HepG2 (cell line): ENCODE data around the gene TNP2. TPM values are rescaled to one million over a fixed set of nuclear protein-coding genes. Genes with fewer than 3 reads are reported as not detected.

Experiments used
- ATAC-seq: fragments of 200-7000 bp; cut with Tn5 transposase; 3 replicates; pipeline ENCODE4 v1.9.1; 2020; ENCODE audit warnings: mild to moderate bottlenecking, moderate library complexity
- BruUV-seq: library from RNA; stranded (reverse); fragments of 400-500 nt; replicated peaks from 2 replicates; lab custom pipeline; 2021; lab: Mats Ljungman, UMichigan
- CTCF ChIA-PET: fragments of 300-600 bp; formaldehyde crosslinking; extraction: SDS; loops from one replicate; lab custom pipeline; 2021; ENCODE audit warnings: low total read pairs, inconsistent platforms, low intra/inter-chr PET ratio; lab: Yijun Ruan, JAX
- POLR2A ChIA-PET: fragments of 350-600 bp; sonication (Branson Sonifier 250); formaldehyde crosslinking; loops from one replicate; lab custom pipeline; 2020; ENCODE audit warnings: antibody characterized with exemption, inconsistent platforms; lab: Yijun Ruan, JAX
- DNase-seq: peaks from one replicate; pipeline ENCODE4 v3.0.0-alpha.2; 2015; ENCODE audit warnings: low spot score
- FAIRE-seq: peaks from 3 replicates; lab custom pipeline; 2011; peaks lifted over from hg19 to GRCh38; lab: Jason Lieb, UNC
- H2AFZ ChIP-seq: one replicate; pipeline ENCODE4 v1.6.1; 2011; ENCODE audit warnings: low read length, inconsistent platforms
- H3K27ac ChIP-seq: fragments of 300-600 bp; 3 replicates; pipeline ENCODE4 v1.8.0; 2011; ENCODE audit warnings: mixed run types, mild to moderate bottlenecking, mixed read lengths, low read length, inconsistent platforms; ENCODE audit not compliant: insufficient read depth; ENCODE audit errors: extremely low read length
- H3K27me3 ChIP-seq, 2 experiments: fragments of 200-600 bp in 1 of 2; 2 replicates in 1 of 2; 3 replicates in 1 of 2; pipeline versions ENCODE4 v1.6.0 to v1.8.0; 2011; ENCODE audit warnings: low read length in 2 of 2, mild to moderate bottlenecking in 2 of 2, moderate library complexity in 2 of 2, inconsistent platforms in 1 of 2; ENCODE audit not compliant: insufficient read depth in 2 of 2, control insufficient read depth in 1 of 2
- H3K36me3 ChIP-seq, 2 experiments: fragments of 200-600 bp in 1 of 2; replicated peaks in 1 of 2; 2 replicates in 1 of 2; 3 replicates in 1 of 2; pipeline versions ENCODE4 v1.5.1 to v1.8.0; 2011; ENCODE audit warnings: low read length in 2 of 2, inconsistent platforms in 1 of 2; ENCODE audit not compliant: insufficient read depth in 2 of 2, control insufficient read depth in 1 of 2
- H3K4me1 ChIP-seq: 2 replicates; pipeline ENCODE4 v1.5.1; 2012; ENCODE audit warnings: low read length, inconsistent platforms; ENCODE audit not compliant: insufficient read depth
- H3K4me2 ChIP-seq: 2 replicates; pipeline ENCODE4 v1.6.0; 2011; ENCODE audit warnings: low read depth, low read length, inconsistent platforms
- H3K4me3 ChIP-seq, 3 experiments: fragments of 200-600 bp in 1 of 3; sonication (generic), shearing (Covaris generic) in 1 of 3; replicated peaks in 1 of 3; 2 replicates each; pipeline ENCODE4 v1.5.1; 2011 to 2016; ENCODE audit warnings: low read length in 3 of 3, inconsistent platforms in 2 of 3, low read depth in 2 of 3, mild to moderate bottlenecking in 2 of 3, control low read depth in 1 of 3, mixed read lengths in 1 of 3; ENCODE audit not compliant: insufficient read depth in 1 of 3
- H3K79me2 ChIP-seq: one replicate; pipeline ENCODE4 v1.6.1; 2011; ENCODE audit warnings: low read length, inconsistent platforms; ENCODE audit not compliant: insufficient read depth
- H3K9ac ChIP-seq: 2 replicates; pipeline ENCODE4 v1.6.0; 2011; ENCODE audit warnings: mild to moderate bottlenecking, low read depth, low read length, inconsistent platforms; ENCODE audit not compliant: insufficient read depth
- H3K9me3 ChIP-seq: 2 replicates; pipeline ENCODE4 v1.5.1; 2012; ENCODE audit warnings: mild to moderate bottlenecking, low read length
- H4K20me1 ChIP-seq: 2 replicates; pipeline ENCODE4 v1.6.0; 2011; ENCODE audit warnings: inconsistent platforms, mild to moderate bottlenecking, low read length, moderate library complexity; ENCODE audit not compliant: insufficient read depth
- CREBL2 ChIP-seq: sonication (generic); formaldehyde crosslinking; IDR thresholded peaks from 2 replicates; pipeline ENCODE4 v1.8.1; 2023; ENCODE audit warnings: missing genetic modification reagents, mild to moderate bottlenecking, borderline replicate concordance
- E2F1 ChIP-seq: sonication (generic); formaldehyde crosslinking; IDR thresholded peaks from 2 replicates; pipeline ENCODE4 v1.5.0; 2020; ENCODE audit warnings: missing genetic modification reagents
- HOXA3 ChIP-seq: sonication (generic); formaldehyde crosslinking; IDR thresholded peaks from 2 replicates; pipeline ENCODE4 v1.5.0; 2020; ENCODE audit warnings: missing genetic modification reagents
- PHF21A ChIP-seq: sonication (generic); formaldehyde crosslinking; IDR thresholded peaks from 2 replicates; pipeline ENCODE4 v1.5.0; 2020; ENCODE audit warnings: mild to moderate bottlenecking, missing genetic modification reagents
- REL ChIP-seq: sonication (generic); formaldehyde crosslinking; conservative IDR thresholded peaks from 2 replicates; pipeline ENCODE4 v1.8.0; 2022; ENCODE audit warnings: mild to moderate bottlenecking, missing genetic modification reagents, moderate library complexity
- SNAPC5 ChIP-seq: sonication (generic); formaldehyde crosslinking; IDR thresholded peaks from 2 replicates; pipeline ENCODE4 v1.8.1; 2023; ENCODE audit warnings: mild to moderate bottlenecking, missing genetic modification reagents, borderline replicate concordance
- SNRNP70 ChIP-seq: fragments of 200-400 bp; formaldehyde crosslinking; IDR thresholded peaks from 2 replicates; pipeline ENCODE4 v1.6.1; 2017; ENCODE audit warnings: mild to moderate bottlenecking, low read depth, low read length, moderate library complexity
- ZBED4 ChIP-seq: sonication (generic); formaldehyde crosslinking; IDR thresholded peaks from 2 replicates; pipeline ENCODE4 v1.4.0; 2020; ENCODE audit warnings: missing genetic modification reagents, borderline replicate concordance
- ZFYVE20 ChIP-seq: sonication (generic); formaldehyde crosslinking; IDR thresholded peaks from 2 replicates; pipeline ENCODE4 v1.8.0; 2023; ENCODE audit warnings: low read depth, mild to moderate bottlenecking, moderate library complexity, missing genetic modification reagents, borderline replicate concordance
- ZMYM4 ChIP-seq: sonication (generic); formaldehyde crosslinking; IDR thresholded peaks from 2 replicates; pipeline ENCODE4 v1.8.1; 2023; ENCODE audit warnings: mild to moderate bottlenecking, missing genetic modification reagents
- ZNF121 ChIP-seq: sonication (generic); formaldehyde crosslinking; IDR thresholded peaks from 2 replicates; pipeline ENCODE4 v1.5.0; 2020; ENCODE audit warnings: mild to moderate bottlenecking, missing genetic modification reagents
- ZNF234 ChIP-seq: sonication (generic); formaldehyde crosslinking; conservative IDR thresholded peaks from 2 replicates; pipeline ENCODE4 v1.5.1; 2020; ENCODE audit warnings: mild to moderate bottlenecking, missing genetic modification reagents
- ZNF770 ChIP-seq: sonication (generic); formaldehyde crosslinking; IDR thresholded peaks from 2 replicates; pipeline ENCODE4 v1.5.0; 2020; ENCODE audit warnings: mild to moderate bottlenecking, missing genetic modification reagents
- ZNF879 ChIP-seq: sonication (generic); formaldehyde crosslinking; IDR thresholded peaks from 2 replicates; pipeline ENCODE4 v1.8.1; 2023; ENCODE audit warnings: missing genetic modification reagents
- ZNF883 ChIP-seq: sonication (generic); formaldehyde crosslinking; IDR thresholded peaks from 2 replicates; pipeline ENCODE4 v1.5.1; 2020; ENCODE audit warnings: mild to moderate bottlenecking, missing genetic modification reagents; ENCODE audit errors: not compliant biosample characterization
- WGBS: methylation state at CpG from one replicate; pipeline ENCODE4 v1.1.6; 2017; ENCODE audit warnings: low lambda C conversion rate; 5-methylcytosine and 5-hydroxymethylcytosine counted together
- in situ Hi-C: cut with HindIII; loops from 2 replicates; pipeline ENCODE4 v1.10.0; 2017; ENCODE audit warnings: low pct_unique_long_range_greater_than_20kb; ENCODE audit not compliant: extremely low pct_ligation_motif_present
- intact Hi-C: fragments of 100-400 bp; cut with micrococcal nuclease; formaldehyde crosslinking; loops from one replicate; pipeline ENCODE4 v1.10.0; 2022; ENCODE audit not compliant: unreplicated experiment
- polyA plus RNA-seq, 8 experiments: library from polyadenylated mRNA; depleted of rRNA in 3 of 8; stranded (reverse) in 7 of 8; unstranded in 1 of 8; fragments of >200 nt; fragmentation: Illumina TruSeq in 4 of 8; extraction: Trizol in 4 of 8; gene quantifications; 2 replicates each; pipeline versions ENCODE4 v1.2.1 to v1.2.3, GENCODE V29; 2011 to 2016; ENCODE audit warnings: low read depth in 4 of 8, missing spikeins in 1 of 8, mixed read lengths in 1 of 8; ENCODE audit not compliant: insufficient read depth in 1 of 8
- total RNA-seq, 5 experiments: library from RNA; depleted of rRNA; stranded (reverse); fragments of >200 nt; fragmentation: Illumina TruSeq; extraction: Trizol; gene quantifications; 2 replicates each; pipeline ENCODE4 v1.2.3, GENCODE V29; 2016; ENCODE audit warnings: low read depth in 1 of 5

Gene TNP2
- total and polyA plus RNA-seq, 2 of the 13 experiments (the other 11 are each of a cell fraction or from before 2014, with no cell fraction given), result not detected

GRCh38 chr16:11240636-11241473 is 28.3 kb downstream of the TNP2 start:
- in situ Hi-C loops, result no loop called here
- TF ChIP-seq ZFYVE20 (CRISPR knock-in tag) (no peak), SNAPC5 (CRISPR knock-in tag) (no peak), ZNF883 (CRISPR knock-in tag) (peak; percentile 16), E2F1 (CRISPR knock-in tag) (no peak), ZNF234 (CRISPR knock-in tag) (0 out of 2 replicates have a peak, but pooled peaks have one; percentile 49), ZNF879 (no peak), ZBED4 (CRISPR knock-in tag) (no peak), ZNF121 (CRISPR knock-in tag) (peak; percentile 84), HOXA3 (CRISPR knock-in tag) (no peak), REL (CRISPR knock-in tag) (no peak), ZMYM4 (0 out of 2 replicates have a peak, but pooled peaks have one; percentile 22), ZNF770 (CRISPR knock-in tag) (peak; percentile 89), PHF21A (CRISPR knock-in tag) (0 out of 2 replicates have a peak, but pooled peaks have one; percentile 25), CREBL2 (CRISPR knock-in tag) (no peak), SNRNP70 (no peak)

More at GRCh38 chr16:11240636-11241473, 28.3 kb downstream of the TNP2 start:
- Histone ChIP-seq H3K36me3 (no peaks in the 10 kb centered on the region), H3K9ac (no peak overlapping the region), H3K79me2 (no peaks in the 10 kb centered on the region), H4K20me1 (no peaks in the 10 kb centered on the region), H3K9me3 (no peaks in the 10 kb centered on the region), H3K27ac (no peak overlapping the region), H3K27me3 (peaks cover 1 to 28% of the 10 kb centered on the region in 2 experiments; a peak in 3 of 5 replicates), H3K4me3 (peak overlapping the region in 1 of 3 experiments; percentile 45; a peak in 3 of 6 replicates), H3K4me1 (peaks cover 41% of the 10 kb centered on the region), H3K4me2 (peak overlapping the region; percentile 66), H2AFZ (no peak overlapping the region)
- DNase-seq (no peak), FAIRE-seq (no peak), ATAC-seq (peak; percentile 52)
- ChIA-PET POLR2A (interaction anchor here (1.1 to 1.8 kb wide), 2 partner anchors 11 to 14 kb away, joined by 3 to 11 read pairs; partner anchors contain the start of gene SOCS1), CTCF (no interaction called here)
- no TSS peak for BruUV-seq
- intact Hi-C loops, result no loop called here
- 25% methylated on average over 8 of the region's 10 CpGs for WGBS
